Activated T-cell treated with anti-CD3 and anti-CD28 coated beads for 24 hours (primary cell): ENCODE results near the gene CENPM.
"Not testable (repeated sequence)": the region's sequence is repeated elsewhere in the genome, so short reads cannot be mapped to it uniquely, and the experiment has no call there.

Source experiments
- DNase-seq: peaks from one replicate; pipeline ENCODE4 v3.0.0-alpha.2; 2020; ENCODE audit warnings: low read depth

Gene CENPM

GRCh38 chr22:41966225-41966606 is 19.3 kb upstream of the CENPM start:
- DNase-seq, result no peak

- DNase-seq, result no peak
Observed at GRCh38 chr22:41964112-41964491, 17.1 kb upstream of the CENPM start.

GRCh38 chr22:41963453-41964111 is 16.6 kb upstream of the CENPM start:
- DNase-seq, result no peak

GRCh38 chr22:41957941-41958556 is 11.1 kb upstream of the CENPM start:
- no peak for DNase-seq

- no peak for DNase-seq
Observed at GRCh38 chr22:41952713-41953112, 5.8 kb upstream of the CENPM start.

- DNase-seq, result no peak
Observed at GRCh38 chr22:41951898-41952474, 5.0 kb upstream of the CENPM start, which contains the start of gene SMIM45. SMIM45 (plus strand) TSS chr22:41952150.

- no peak for DNase-seq
Observed at GRCh38 chr22:41949297-41949965, 2.5 kb upstream of the CENPM start.

- DNase-seq, result not testable (repeated sequence)
Observed at GRCh38 chr22:41948928-41949296, 2.0 kb upstream of the CENPM start.

GRCh38 chr22:41948142-41948541 is 1.2 kb upstream of the CENPM start:
- DNase-seq, result no peak

GRCh38 chr22:41947424-41948080 is 600 bp upstream of the CENPM start:
- no peak for DNase-seq

GRCh38 chr22:41943661-41944209 is 3.2 kb downstream of the CENPM start:
- no peak for DNase-seq

GRCh38 chr22:41940832-41941765 is 5.9 kb downstream of the CENPM start:
- DNase-seq, result peak; percentile 77

GRCh38 chr22:41939981-41940831 is 6.7 kb downstream of the CENPM start:
- DNase-seq, result peak; percentile 91

GRCh38 chr22:41936894-41937169 is 10.1 kb downstream of the CENPM start:
- DNase-seq, result no peak

GRCh38 chr22:41935509-41935908 is 11.4 kb downstream of the CENPM start:
- DNase-seq, result no peak

- no peak for DNase-seq
Observed at GRCh38 chr22:41935015-41935351, 12.0 kb downstream of the CENPM start.

- no peak for DNase-seq
Observed at GRCh38 chr22:41934284-41935014, 12.5 kb downstream of the CENPM start.

GRCh38 chr22:41933411-41934177 is 13.4 kb downstream of the CENPM start:
- DNase-seq, result no peak

GRCh38 chr22:41932353-41932752 is 14.6 kb downstream of the CENPM start:
- no peak for DNase-seq
